ENCODE measurements around the gene TENM3.
A peak's percentile ranks its signal among the peaks of the same experiment; 100 is the strongest.
"Not testable (repeated sequence)": the region's sequence is repeated elsewhere in the genome, so short reads cannot be mapped to it uniquely, and the experiment has no call there.

Gene TENM3

GRCh38 chr4:182228991-182229577, 14.1 kb upstream of the TENM3 start:
- no peak for DNase-seq (ENCODE audit: low read depth)

- no peak for DNase-seq (ENCODE audit: low read depth)
These were observed 12.9 kb upstream of the TENM3 start for GRCh38 chr4:182230256-182230655.

- DNase-seq (ENCODE audit: low read depth): no peak
These were observed 12.1 kb upstream of the TENM3 start for GRCh38 chr4:182231080-182231479.

- DNase-seq (ENCODE audit: low read depth): no peak
These were observed 11.7 kb upstream of the TENM3 start for GRCh38 chr4:182231496-182231895.

GRCh38 chr4:182233310-182234090, 9.7 kb upstream of the TENM3 start:
- DNase-seq (ENCODE audit: low read depth): no peak

GRCh38 chr4:182235021-182235795, 8.0 kb upstream of the TENM3 start:
- no peak for DNase-seq (ENCODE audit: low read depth)

GRCh38 chr4:182236186-182236585, 7.0 kb upstream of the TENM3 start:
- no peak for DNase-seq (ENCODE audit: low read depth)

- not testable (repeated sequence) for DNase-seq (ENCODE audit: low read depth)
These were observed 6.2 kb upstream of the TENM3 start for GRCh38 chr4:182237010-182237409.

- no peak for DNase-seq (ENCODE audit: low read depth)
These were observed 4.8 kb upstream of the TENM3 start for GRCh38 chr4:182238355-182238931.

- DNase-seq (ENCODE audit: low read depth): peak; percentile 62
These were observed 2.8 kb upstream of the TENM3 start for GRCh38 chr4:182240161-182241130.

GRCh38 chr4:182242260-182242659, 942 bp upstream of the TENM3 start:
- not testable (repeated sequence) for DNase-seq (ENCODE audit: low read depth)

GRCh38 chr4:182242787-182243186, 415 bp upstream of the TENM3 start:
- no peak for DNase-seq (ENCODE audit: low read depth)

GRCh38 chr4:182245041-182245440, 1.8 kb downstream of the TENM3 start:
- DNase-seq (ENCODE audit: low read depth): no peak

GRCh38 chr4:182245541-182246215, 2.5 kb downstream of the TENM3 start:
- no peak for DNase-seq (ENCODE audit: low read depth)

- DNase-seq (ENCODE audit: low read depth): no peak
These were observed 3.4 kb downstream of the TENM3 start for GRCh38 chr4:182246401-182247205.

GRCh38 chr4:182248295-182248694, 5.1 kb downstream of the TENM3 start:
- DNase-seq (ENCODE audit: low read depth): no peak

- DNase-seq (ENCODE audit: low read depth): no peak
These were observed 7.2 kb downstream of the TENM3 start for GRCh38 chr4:182250446-182250845.

GRCh38 chr4:182251116-182251515, 7.9 kb downstream of the TENM3 start:
- DNase-seq (ENCODE audit: low read depth): no peak

GRCh38 chr4:182252220-182252619, 9.0 kb downstream of the TENM3 start:
- no peak for DNase-seq (ENCODE audit: low read depth)
